GM12878 (cell line): Measurements from ENCODE around the gene ADPRHL1. TPM values are rescaled to one million over a fixed set of nuclear protein-coding genes. Genes with fewer than 3 reads are reported as not detected.

ENCODE experiments used
- ATAC-seq: fragments of 200-7000 bp; cut with Tn5 transposase; 3 replicates; pipeline ENCODE4 v1.9.1; 2020; ENCODE audit warnings: mild to moderate bottlenecking, moderate library complexity
- BruUV-seq: library from RNA; stranded (reverse); fragments of 400-500 nt; replicated peaks from 2 replicates; lab custom pipeline; 2021; lab: Mats Ljungman, UMichigan
- CTCF ChIA-PET: fragments of 300-600 bp; sonication (Branson Sonifier 250); formaldehyde crosslinking; extraction: SDS; loops from one replicate; lab custom pipeline; 2021; ENCODE audit warnings: inconsistent platforms; lab: Yijun Ruan, JAX
- POLR2A ChIA-PET: fragments of 350-600 bp; formaldehyde crosslinking; extraction: SDS; loops from one replicate; lab custom pipeline; 2021; ENCODE audit warnings: inconsistent platforms; lab: Charles Lee
- RAD21 ChIA-PET: fragments of 300-600 bp; sonication (Branson Sonifier 250); formaldehyde crosslinking; loops from one replicate; lab custom pipeline; 2023; ENCODE audit warnings: antibody characterized with exemption; ENCODE audit not compliant: unreplicated experiment; lab: Charles Lee
- SMC1A ChIA-PET: fragments of 300-600 bp; sonication (Branson Sonifier 250); formaldehyde crosslinking; loops from one replicate; lab custom pipeline; 2023; ENCODE audit not compliant: unreplicated experiment, uncharacterized antibody; lab: Charles Lee
- DNase-seq: peaks from one replicate; pipeline ENCODE4 v3.0.0-alpha.2; 2011; ENCODE audit warnings: low read depth, low spot score
- FAIRE-seq: peaks from 3 replicates; lab custom pipeline; 2011; peaks lifted over from hg19 to GRCh38; lab: Jason Lieb, UNC
- H2AFZ ChIP-seq: 2 replicates; pipeline ENCODE4 v1.6.0; 2011; ENCODE audit warnings: low read depth, low read length, control low read depth; ENCODE audit not compliant: control insufficient read depth
- H3K27ac ChIP-seq: 2 replicates; pipeline ENCODE4 v1.5.1; 2011; ENCODE audit warnings: control low read depth; ENCODE audit not compliant: control insufficient read depth, insufficient read depth
- H3K27me3 ChIP-seq, 2 experiments: replicated peaks in 1 of 2; 2 replicates each; pipeline versions ENCODE4 v1.6.0 to v1.6.1; 2011; ENCODE audit warnings: low read length in 1 of 2; ENCODE audit not compliant: control insufficient read depth in 2 of 2, insufficient read depth in 2 of 2
- H3K36me3 ChIP-seq, 2 experiments: 2 replicates each; pipeline ENCODE4 v1.5.1; 2011; ENCODE audit warnings: low read length in 1 of 2; ENCODE audit not compliant: control insufficient read depth in 2 of 2, insufficient read depth in 2 of 2
- H3K4me1 ChIP-seq: 2 replicates; pipeline ENCODE4 v1.6.1; 2011; ENCODE audit warnings: mild to moderate bottlenecking, low read length, moderate library complexity, mixed read lengths; ENCODE audit not compliant: control insufficient read depth, insufficient read depth
- H3K4me2 ChIP-seq: 2 replicates; pipeline ENCODE4 v1.6.0; 2011; ENCODE audit warnings: control low read depth; ENCODE audit not compliant: control insufficient read depth, insufficient read depth
- H3K4me3 ChIP-seq: fragments of 200-600 bp; sonication (generic); 2 replicates; pipeline ENCODE4 v1.5.1; 2016
- H3K79me2 ChIP-seq: 2 replicates; pipeline ENCODE4 v1.6.0; 2011; ENCODE audit warnings: low read length; ENCODE audit not compliant: control insufficient read depth, insufficient read depth
- H3K9ac ChIP-seq: 2 replicates; pipeline ENCODE4 v1.8.0; 2011; ENCODE audit warnings: low read length, control low read depth, mixed read lengths; ENCODE audit not compliant: control insufficient read depth, insufficient read depth
- H3K9me3 ChIP-seq: replicated peaks from 3 replicates; pipeline ENCODE4 v1.5.1; 2011; ENCODE audit warnings: mild to moderate bottlenecking, low read length; ENCODE audit not compliant: control insufficient read depth, insufficient read depth
- H4K20me1 ChIP-seq: 2 replicates; pipeline ENCODE4 v1.6.0; 2011; ENCODE audit not compliant: control insufficient read depth, insufficient read depth
- CBX3 ChIP-seq: fragments of 200-600 bp; sonication (generic); IDR thresholded peaks from 2 replicates; pipeline ENCODE4 v1.6.1; 2016; ENCODE audit warnings: low read depth, borderline replicate concordance
- CHD4 ChIP-seq: fragments of 200-600 bp; sonication (generic); IDR thresholded peaks from 2 replicates; pipeline ENCODE4 v1.6.1; 2016; ENCODE audit warnings: mild to moderate bottlenecking
- CTCF ChIP-seq, 3 experiments: IDR thresholded peaks in 2 of 3; conservative IDR thresholded peaks in 1 of 3; 2 replicates each; pipeline ENCODE4 v1.5.1; 2011; ENCODE audit warnings: low read depth in 3 of 3, low read length in 3 of 3, mild to moderate bottlenecking in 3 of 3, control low read depth in 2 of 3, moderate library complexity in 2 of 3, inconsistent platforms in 1 of 3, mixed read lengths in 1 of 3; ENCODE audit not compliant: control insufficient read depth in 2 of 3, insufficient read depth in 1 of 3; ENCODE audit errors: extremely low read depth in 1 of 3
- HSF1 ChIP-seq: fragments of 150-350 bp; IDR thresholded peaks from 2 replicates; pipeline ENCODE4 v1.6.1; 2014; ENCODE audit warnings: mild to moderate bottlenecking, low read depth, low read length
- NFXL1 ChIP-seq: fragments of 450-650 bp; IDR thresholded peaks from 2 replicates; pipeline ENCODE4 v1.6.1; 2017; ENCODE audit warnings: antibody characterized with exemption, mild to moderate bottlenecking, borderline replicate concordance
- NR2C2 ChIP-seq: IDR thresholded peaks from 2 replicates; pipeline ENCODE4 v1.6.1; 2011; ENCODE audit warnings: borderline replicate concordance, low read depth; ENCODE audit not compliant: control insufficient read depth, insufficient read length
- NRF1 ChIP-seq: conservative IDR thresholded peaks from 2 replicates; pipeline ENCODE4 v1.6.1; 2011; ENCODE audit warnings: mild to moderate bottlenecking, low read depth, low read length, improper control_type of control experiment
- PML ChIP-seq: IDR thresholded peaks from 2 replicates; pipeline ENCODE4 v1.6.1; 2012; ENCODE audit warnings: low read length, inconsistent platforms
- POLR2AphosphoS2 ChIP-seq: IDR thresholded peaks from 2 replicates; pipeline ENCODE4 v1.6.1; 2011; ENCODE audit warnings: low read depth, mild to moderate bottlenecking, low read length, improper control_type of control experiment, moderate library complexity
- RCOR1 ChIP-seq: conservative IDR thresholded peaks from 2 replicates; pipeline ENCODE4 v1.6.1; 2012; ENCODE audit warnings: low read depth, low read length, improper control_type of control experiment
- TCF3 ChIP-seq: IDR thresholded peaks from 2 replicates; pipeline ENCODE4 v1.6.1; 2012; ENCODE audit warnings: low read depth, mild to moderate bottlenecking, low read length, borderline replicate concordance; ENCODE audit not compliant: insufficient read depth
- USF1 ChIP-seq: IDR thresholded peaks from 2 replicates; pipeline ENCODE4 v1.6.1; 2011; ENCODE audit warnings: borderline replicate concordance, low read depth, mild to moderate bottlenecking, moderate library complexity, mixed read lengths, low read length; ENCODE audit not compliant: insufficient read depth; ENCODE audit errors: extremely low read length
- ZBTB40 ChIP-seq: fragments of 450-650 bp; IDR thresholded peaks from 2 replicates; pipeline ENCODE4 v1.6.1; 2016; ENCODE audit warnings: mild to moderate bottlenecking, moderate library complexity, borderline replicate concordance
- WGBS: methylation state at CpG from one replicate; pipeline ENCODE4 v1.1.6; 2016; ENCODE audit warnings: low lambda C conversion rate; ENCODE audit not compliant: insufficient replicate concordance, insufficient coverage; ENCODE audit errors: missing lambda C conversion rate; 5-methylcytosine and 5-hydroxymethylcytosine counted together
- in situ Hi-C: fragments of 300-500 bp; cut with MboI; formaldehyde crosslinking; loops from 9 replicates; pipeline ENCODE4 v1.14.3; 2018; ENCODE audit warnings: mixed read lengths
- intact Hi-C: fragments of 100-400 bp; cut with micrococcal nuclease; formaldehyde crosslinking; loops from one replicate; pipeline ENCODE4 v1.14.2; 2022; ENCODE audit not compliant: unreplicated experiment
- polyA plus RNA-seq, 11 experiments: library from polyadenylated mRNA; depleted of rRNA in 4 of 11; unstranded in 6 of 11; stranded (reverse) in 5 of 11; fragments of >200 nt; fragmentation: Nextera tagmentation in 4 of 11; fragmentation: Illumina TruSeq in 1 of 11; extraction: Ambion mirVana in 4 of 11; extraction: Trizol in 1 of 11; gene quantifications; 1 replicate in 1 of 11; 2 replicates in 10 of 11; pipeline versions ENCODE4 v1.2.1 to v1.2.3, GENCODE V29; 2011 to 2016; ENCODE audit warnings: inconsistent platforms in 2 of 11, missing spikeins in 2 of 11, low read depth in 1 of 11
- total RNA-seq, 4 experiments: library from RNA; depleted of rRNA in 3 of 4; stranded (reverse); fragments of >200 nt in 3 of 4; fragmentation: Illumina TruSeq in 1 of 4; extraction: Trizol in 1 of 4; gene quantifications; 2 replicates each; pipeline versions ENCODE4 v1.2.1 to v1.2.3, GENCODE V29; 2013 to 2021
- TF ChIP-seq, protein P1 (sequence below): fragments of 450-650 bp; IDR thresholded peaks from 2 replicates; pipeline ENCODE4 v1.6.1; 2017; ENCODE audit warnings: borderline replicate concordance

ADPRHL1 gene
- total and polyA plus RNA-seq, 10 of the 15 experiments (the other 5 are each of a cell fraction or from before 2014, with no cell fraction given), result 0.05 to 1.9 (median 1.0) TPM

- intact Hi-C loops, result no loop called here
- BruUV-seq, result no TSS peak
- POLR2A ChIA-PET, result no interaction called here
- Histone ChIP-seq H4K20me1 (no peaks in the 10 kb centered on the region), H3K9ac (no peak overlapping the region), H3K27me3 (no peaks in the 10 kb centered on the region; a peak in 1 of 4 replicates), H3K4me1 (no peaks in the 10 kb centered on the region), H3K79me2 (no peaks in the 10 kb centered on the region), H3K36me3 (no peaks in the 10 kb centered on the region), H3K4me2 (no peak overlapping the region), H3K9me3 (no peaks in the 10 kb centered on the region), H3K27ac (no peak overlapping the region), H2AFZ (no peak overlapping the region), H3K4me3 (no peak overlapping the region)
- 67% methylated on average over 1 of the region's 1 CpG for WGBS
- DNase-seq (no peak), FAIRE-seq (no peak), ATAC-seq (no peak)
- SMC1A ChIA-PET, result no interaction called here
- RAD21 ChIA-PET, result no interaction called here
- in situ Hi-C loops, result no loop called here
- CTCF ChIA-PET, result no interaction called here
- no peak for TF ChIP-seq NRF1
- no peak for TF ChIP-seq POLR2AphosphoS2
- no peak for TF ChIP-seq NFXL1
- TF ChIP-seq TCF3, result no peak
- no peak for TF ChIP-seq USF1
- no peak for TF ChIP-seq RCOR1
- no peak for TF ChIP-seq CTCF (IDR thresholded peaks at IDR 0.05 in 2 of 3, conservative IDR thresholded peaks at IDR 0.05 in 1 of 3; ENCODE audit: control insufficient read depth in 2 of 3, extremely low read depth in 1 of 3, insufficient read depth in 1 of 3, low read depth in 3 of 3, low read length in 3 of 3)
- no peak for TF ChIP-seq CHD4
- no peak for TF ChIP-seq CBX3
- TF ChIP-seq, protein P1, sequence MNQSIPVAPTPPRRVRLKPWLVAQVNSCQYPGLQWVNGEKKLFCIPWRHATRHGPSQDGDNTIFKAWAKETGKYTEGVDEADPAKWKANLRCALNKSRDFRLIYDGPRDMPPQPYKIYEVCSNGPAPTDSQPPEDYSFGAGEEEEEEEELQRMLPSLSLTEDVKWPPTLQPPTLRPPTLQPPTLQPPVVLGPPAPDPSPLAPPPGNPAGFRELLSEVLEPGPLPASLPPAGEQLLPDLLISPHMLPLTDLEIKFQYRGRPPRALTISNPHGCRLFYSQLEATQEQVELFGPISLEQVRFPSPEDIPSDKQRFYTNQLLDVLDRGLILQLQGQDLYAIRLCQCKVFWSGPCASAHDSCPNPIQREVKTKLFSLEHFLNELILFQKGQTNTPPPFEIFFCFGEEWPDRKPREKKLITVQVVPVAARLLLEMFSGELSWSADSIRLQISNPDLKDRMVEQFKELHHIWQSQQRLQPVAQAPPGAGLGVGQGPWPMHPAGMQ, result no peak
- TF ChIP-seq HSF1, result no peak
- TF ChIP-seq ZBTB40, result no peak
- TF ChIP-seq NR2C2, result no peak
- no peak for TF ChIP-seq PML
Measured at GRCh38 chr13:113418722-113419049, 34.6 kb downstream of the ADPRHL1 start.
